Epithelial cell of esophagus (primary cell): Measurements from ENCODE around the gene RNF115.
A peak's percentile ranks its signal among the peaks of the same experiment; 100 is the strongest.

Source experiments
- DNase-seq: peaks from one replicate; pipeline ENCODE4 v3.0.0; 2010; ENCODE audit warnings: low read depth
- H3K4me3 ChIP-seq: 2 replicates; pipeline ENCODE4 v1.5.1; 2011; ENCODE audit warnings: mild to moderate bottlenecking, low read length, control low read depth
- CTCF ChIP-seq: IDR thresholded peaks from 2 replicates; pipeline ENCODE4 v1.5.1; 2011; ENCODE audit warnings: low read depth, mild to moderate bottlenecking, low read length, control low read depth, inconsistent platforms; ENCODE audit not compliant: insufficient read depth; ENCODE audit errors: missing control alignments

Gene RNF115

GRCh38 chr1:145706086-145706664 is 117.7 kb downstream of the RNF115 start:
- DNase-seq: peak; percentile 99
- TF ChIP-seq CTCF: no peak
- no peak overlapping the region for H3K4me3 ChIP-seq

GRCh38 chr1:145705622-145706021 is 118.3 kb downstream of the RNF115 start:
- TF ChIP-seq CTCF: no peak
- DNase-seq: no peak
- H3K4me3 ChIP-seq: no peak overlapping the region

GRCh38 chr1:145702826-145703225 is 121.1 kb downstream of the RNF115 start:
- DNase-seq: no peak
- H3K4me3 ChIP-seq: no peak overlapping the region
- TF ChIP-seq CTCF: no peak

GRCh38 chr1:145702052-145702451 is 121.8 kb downstream of the RNF115 start:
- no peak overlapping the region for H3K4me3 ChIP-seq
- TF ChIP-seq CTCF: no peak
- DNase-seq: no peak

GRCh38 chr1:145701306-145701862 is 122.5 kb downstream of the RNF115 start:
- DNase-seq: no peak
- H3K4me3 ChIP-seq: no peak overlapping the region
- no peak for TF ChIP-seq CTCF

- TF ChIP-seq CTCF: no peak
- DNase-seq: no peak
- no peak overlapping the region for H3K4me3 ChIP-seq
Observed at GRCh38 chr1:145696630-145696960, 127.3 kb downstream of the RNF115 start.
